H7 (cell line): ENCODE data around the gene SORCS2. TPM values are rescaled to one million over a fixed set of nuclear protein-coding genes. Genes with fewer than 3 reads are reported as not detected.

ENCODE experiments used
- DNase-seq: peaks from one replicate; pipeline ENCODE4 v3.0.0; 2012
- H3K27me3 ChIP-seq: 2 replicates; pipeline ENCODE4 v1.6.0; 2011; ENCODE audit warnings: mild to moderate bottlenecking, low read length; ENCODE audit not compliant: control insufficient read depth, insufficient read depth
- H3K36me3 ChIP-seq: replicated peaks from 2 replicates; pipeline ENCODE4 v1.5.1; 2011; ENCODE audit warnings: low read length; ENCODE audit not compliant: control insufficient read depth, insufficient read depth
- H3K4me3 ChIP-seq: 2 replicates; pipeline ENCODE4 v1.5.1; 2011; ENCODE audit warnings: low read depth, mild to moderate bottlenecking, control low read depth, low read length, moderate library complexity; ENCODE audit not compliant: insufficient read depth
- total RNA-seq: library from RNA; depleted of rRNA; stranded (reverse); fragments of >200 nt; shearing (Covaris generic); gene quantifications from 2 replicates; pipeline ENCODE4 v1.2.3, GENCODE V29; 2014

The SORCS2 gene
- total RNA-seq, 1 experiment from 2014 or later = 2.0 TPM

DNA sequence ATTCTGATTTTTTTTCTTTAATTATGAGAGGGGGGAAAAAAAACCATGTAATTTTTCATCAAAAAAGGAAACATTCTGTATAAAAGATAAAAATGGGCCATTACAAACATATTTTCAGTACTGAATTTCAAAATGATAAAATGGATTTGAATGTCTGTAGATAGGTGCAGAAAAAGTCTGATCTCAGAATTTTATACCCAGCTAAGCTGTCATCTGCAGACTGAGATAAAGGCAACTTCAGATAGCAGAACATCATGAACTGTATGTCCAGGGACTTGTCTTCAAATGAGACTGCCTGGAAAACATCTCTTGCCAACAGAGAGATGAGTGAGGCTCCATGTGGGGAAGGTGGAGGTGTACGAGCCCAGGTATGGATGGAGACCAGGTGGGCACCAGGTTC is 360.9 kb downstream of the SORCS2 start:
- H3K4me3 ChIP-seq = no peak overlapping the region
- DNase-seq = no peak
- no peaks in the 10 kb centered on the region for H3K27me3 ChIP-seq
- H3K36me3 ChIP-seq = no peaks in the 10 kb centered on the region

DNA sequence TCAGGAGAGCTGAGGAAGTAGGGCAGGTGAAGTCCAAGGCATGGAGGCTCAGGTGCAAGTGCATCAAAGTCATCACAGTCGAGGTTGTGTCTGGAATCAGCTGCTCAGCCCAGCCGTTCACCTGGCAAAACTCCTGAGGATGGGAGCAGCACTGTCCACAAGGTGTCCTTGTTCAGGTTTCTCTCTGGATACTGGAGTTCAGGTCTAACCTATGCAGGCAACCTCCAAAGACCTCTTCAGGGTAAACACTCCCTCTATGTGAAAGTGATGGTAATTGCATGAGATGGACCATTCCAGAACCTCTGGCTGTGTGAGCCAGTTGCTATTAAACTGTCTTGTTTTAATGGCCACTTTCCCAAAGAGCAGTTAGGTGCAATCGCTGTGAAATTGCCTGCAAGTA is 362.6 kb downstream of the SORCS2 start:
- peak; percentile 73 for DNase-seq
- no peaks in the 10 kb centered on the region for H3K36me3 ChIP-seq
- no peak overlapping the region for H3K4me3 ChIP-seq
- no peaks in the 10 kb centered on the region for H3K27me3 ChIP-seq

DNA sequence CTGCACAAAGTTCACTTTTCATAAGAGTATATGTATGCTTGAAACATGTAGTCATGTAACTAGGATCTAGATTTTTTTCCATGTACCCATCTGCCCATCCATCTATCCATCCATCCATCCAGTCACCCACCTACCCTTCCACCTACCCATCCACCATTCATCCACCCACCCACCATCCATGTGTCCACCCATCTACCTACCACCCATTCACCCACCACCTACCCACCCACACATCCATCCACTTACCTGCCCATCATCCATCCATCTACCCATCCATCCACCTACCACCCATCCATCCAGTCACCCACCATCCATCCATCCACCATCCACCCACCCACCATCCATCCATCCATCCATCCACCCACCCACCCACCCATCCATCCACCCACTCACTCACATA is 364.2 kb downstream of the SORCS2 start:
- Histone ChIP-seq H3K27me3 (no peaks in the 10 kb centered on the region), H3K36me3 (no peaks in the 10 kb centered on the region), H3K4me3 (no peak overlapping the region)
- DNase-seq = no peak

DNA sequence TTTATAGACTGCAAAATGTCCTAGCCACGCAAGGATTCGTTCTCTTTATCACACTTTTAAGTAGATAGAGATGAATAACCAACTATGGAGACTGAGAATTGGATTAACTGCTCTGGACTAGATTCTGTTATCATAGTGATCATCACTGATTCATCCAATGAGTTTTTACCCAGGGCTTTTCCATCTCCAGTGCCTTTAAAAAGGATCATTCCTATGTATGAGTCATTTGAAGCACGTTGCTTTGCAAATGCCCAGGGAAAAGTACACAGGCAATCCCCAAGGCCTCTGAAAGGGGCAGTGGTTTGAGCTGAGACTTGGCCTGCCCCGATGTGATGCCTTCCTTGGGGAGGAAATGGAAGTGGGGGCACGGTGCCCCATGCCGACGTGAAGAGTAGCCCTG is 365.1 kb downstream of the SORCS2 start:
- no peak overlapping the region for H3K4me3 ChIP-seq

DNA sequence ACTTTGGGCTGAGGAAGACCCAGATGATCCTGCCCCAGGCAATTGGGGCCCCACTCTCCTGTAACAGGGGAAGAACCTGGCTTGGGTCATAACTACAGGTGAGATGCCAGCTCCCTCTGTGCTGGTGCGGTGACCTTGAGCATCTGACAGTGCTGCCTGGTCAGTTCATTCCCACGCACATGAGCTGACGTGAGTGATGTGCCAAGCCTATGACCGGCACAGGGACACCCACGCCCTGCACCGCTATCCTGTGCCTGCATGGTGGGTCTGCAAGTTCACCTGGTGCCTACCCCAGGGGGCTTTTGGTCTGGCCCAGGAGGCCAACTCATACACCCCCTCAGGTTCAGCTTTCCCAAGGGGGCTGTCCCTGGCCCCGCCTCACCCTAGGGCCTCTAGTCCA is 366.1 kb downstream of the SORCS2 start:
- Histone ChIP-seq H3K36me3 (no peaks in the 10 kb centered on the region), H3K4me3 (no peak overlapping the region)

More for the DNA sequence above, 365.1 kb downstream of the SORCS2 start:
- Histone ChIP-seq H3K27me3 (no peaks in the 10 kb centered on the region), H3K36me3 (no peaks in the 10 kb centered on the region)
- DNase-seq = no peak

DNA sequence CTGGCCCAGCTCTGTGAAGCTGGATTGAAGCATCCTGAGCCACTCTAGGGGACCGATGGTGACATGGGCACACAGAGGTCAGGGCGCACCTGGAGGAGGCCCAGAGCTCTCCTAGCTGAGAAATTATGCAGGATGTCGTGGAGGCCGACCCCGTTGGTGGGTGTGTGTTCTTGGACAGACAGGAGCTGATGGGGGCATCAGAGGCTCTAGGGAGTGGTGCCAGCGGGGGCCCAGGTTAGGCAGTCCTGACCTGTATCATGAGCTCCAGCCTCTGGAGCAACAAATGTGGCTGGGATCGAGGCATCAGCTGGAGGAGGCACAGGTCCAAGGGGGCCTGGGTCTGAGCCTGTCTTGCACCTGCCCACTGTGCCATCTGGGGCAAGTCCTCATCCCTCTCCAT is 367.0 kb downstream of the SORCS2 start:
- no peak for DNase-seq
- no peaks in the 10 kb centered on the region for H3K27me3 ChIP-seq
- H3K4me3 ChIP-seq = no peak overlapping the region
- H3K36me3 ChIP-seq = no peaks in the 10 kb centered on the region

More for the DNA sequence above, 366.1 kb downstream of the SORCS2 start:
- DNase-seq = no peak
- no peaks in the 10 kb centered on the region for H3K27me3 ChIP-seq

DNA sequence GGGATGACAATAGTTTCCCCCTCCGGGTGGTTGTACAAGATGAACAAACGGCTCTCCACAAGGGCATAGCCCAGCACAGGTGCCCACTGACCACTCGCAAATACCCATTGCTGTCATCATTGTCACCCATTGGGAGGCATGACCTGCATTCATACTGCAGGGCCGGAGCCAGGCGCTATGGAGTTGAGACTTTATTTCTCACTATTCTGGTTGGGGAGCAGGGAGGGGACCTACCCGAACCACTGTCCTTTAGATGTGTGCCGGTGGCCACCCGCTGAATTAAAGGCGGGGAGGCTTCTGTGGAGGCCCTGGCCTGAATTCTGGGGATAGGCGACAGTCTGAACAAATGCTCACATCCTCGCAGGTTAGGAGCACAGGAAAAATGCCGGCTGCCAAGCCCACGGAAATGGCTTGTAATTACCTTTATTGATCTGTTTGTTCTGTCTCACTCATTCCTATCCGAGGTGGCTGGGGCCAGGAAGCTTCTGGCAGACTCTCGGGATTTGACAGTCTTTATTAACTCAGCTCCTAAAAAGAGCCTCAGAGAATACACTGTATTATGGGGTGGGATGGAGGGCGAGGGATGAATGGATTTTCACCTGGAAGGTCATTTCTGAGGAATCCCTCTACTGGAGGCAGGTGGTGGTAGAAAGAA is 367.5 kb downstream of the SORCS2 start:
- Histone ChIP-seq H3K36me3 (no peaks in the 10 kb centered on the region), H3K27me3 (no peaks in the 10 kb centered on the region), H3K4me3 (no peak overlapping the region)
- DNase-seq = no peak

DNA sequence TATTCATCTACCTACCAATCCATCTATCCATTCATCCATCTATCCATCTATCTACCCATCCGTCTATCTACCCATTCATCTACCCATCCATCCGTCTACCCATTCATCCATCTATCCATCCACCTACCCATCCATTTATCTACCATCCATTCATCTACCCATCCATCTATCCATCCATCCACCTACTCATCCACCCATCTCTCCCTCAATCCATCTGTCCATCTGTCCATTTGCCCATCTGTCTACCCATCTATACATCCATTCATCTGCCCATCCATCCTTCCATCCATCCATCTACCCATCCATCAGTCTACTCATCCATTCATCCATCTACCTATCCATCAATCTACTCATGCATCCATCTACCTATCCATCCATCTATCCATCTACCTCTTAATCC is 369.2 kb downstream of the SORCS2 start:
- DNase-seq = no peak
- H3K27me3 ChIP-seq = no peaks in the 10 kb centered on the region
- H3K36me3 ChIP-seq = no peaks in the 10 kb centered on the region
- no peak overlapping the region for H3K4me3 ChIP-seq

DNA sequence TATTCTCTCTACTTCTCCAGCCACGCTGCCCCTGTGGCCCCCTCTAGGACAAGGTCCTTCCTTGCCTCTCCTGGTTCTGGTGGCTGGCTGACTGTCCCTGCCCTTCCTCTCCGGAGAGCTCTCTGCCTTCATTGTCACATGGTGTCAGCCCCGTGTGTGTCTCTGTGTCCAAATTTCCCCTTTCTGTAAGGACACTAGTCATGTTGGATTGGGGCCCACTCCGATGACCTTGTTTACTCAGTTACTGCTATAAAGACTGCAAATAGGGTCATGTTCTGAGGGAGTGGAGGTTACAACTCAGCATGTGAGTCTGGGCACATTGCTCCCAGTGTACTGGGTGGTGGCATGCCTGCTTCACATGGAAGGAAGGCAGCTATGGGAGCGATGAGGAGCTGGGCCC is 371.9 kb downstream of the SORCS2 start:
- no peak overlapping the region for H3K4me3 ChIP-seq
- no peaks in the 10 kb centered on the region for H3K36me3 ChIP-seq
- no peak for DNase-seq
- H3K27me3 ChIP-seq = no peaks in the 10 kb centered on the region

DNA sequence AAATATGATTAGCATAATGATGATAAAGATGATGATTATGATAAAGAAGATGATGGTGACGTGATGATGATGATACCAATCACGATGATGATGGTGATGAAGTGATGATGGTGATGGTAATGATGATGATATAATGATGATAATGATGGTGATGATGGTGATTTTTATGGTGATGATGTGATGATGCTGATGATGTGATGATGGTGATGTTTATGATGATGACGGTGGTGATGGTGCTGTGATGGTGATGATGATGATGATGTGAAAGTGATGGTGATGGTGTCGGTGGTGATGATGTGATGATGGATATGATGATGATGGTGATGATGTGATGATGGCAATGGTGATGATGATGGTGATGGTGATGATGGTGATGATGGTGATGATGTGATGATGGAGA is 373.1 kb downstream of the SORCS2 start:
- H3K27me3 ChIP-seq = no peaks in the 10 kb centered on the region
- no peaks in the 10 kb centered on the region for H3K36me3 ChIP-seq
- H3K4me3 ChIP-seq = no peak overlapping the region
- DNase-seq = no peak

DNA sequence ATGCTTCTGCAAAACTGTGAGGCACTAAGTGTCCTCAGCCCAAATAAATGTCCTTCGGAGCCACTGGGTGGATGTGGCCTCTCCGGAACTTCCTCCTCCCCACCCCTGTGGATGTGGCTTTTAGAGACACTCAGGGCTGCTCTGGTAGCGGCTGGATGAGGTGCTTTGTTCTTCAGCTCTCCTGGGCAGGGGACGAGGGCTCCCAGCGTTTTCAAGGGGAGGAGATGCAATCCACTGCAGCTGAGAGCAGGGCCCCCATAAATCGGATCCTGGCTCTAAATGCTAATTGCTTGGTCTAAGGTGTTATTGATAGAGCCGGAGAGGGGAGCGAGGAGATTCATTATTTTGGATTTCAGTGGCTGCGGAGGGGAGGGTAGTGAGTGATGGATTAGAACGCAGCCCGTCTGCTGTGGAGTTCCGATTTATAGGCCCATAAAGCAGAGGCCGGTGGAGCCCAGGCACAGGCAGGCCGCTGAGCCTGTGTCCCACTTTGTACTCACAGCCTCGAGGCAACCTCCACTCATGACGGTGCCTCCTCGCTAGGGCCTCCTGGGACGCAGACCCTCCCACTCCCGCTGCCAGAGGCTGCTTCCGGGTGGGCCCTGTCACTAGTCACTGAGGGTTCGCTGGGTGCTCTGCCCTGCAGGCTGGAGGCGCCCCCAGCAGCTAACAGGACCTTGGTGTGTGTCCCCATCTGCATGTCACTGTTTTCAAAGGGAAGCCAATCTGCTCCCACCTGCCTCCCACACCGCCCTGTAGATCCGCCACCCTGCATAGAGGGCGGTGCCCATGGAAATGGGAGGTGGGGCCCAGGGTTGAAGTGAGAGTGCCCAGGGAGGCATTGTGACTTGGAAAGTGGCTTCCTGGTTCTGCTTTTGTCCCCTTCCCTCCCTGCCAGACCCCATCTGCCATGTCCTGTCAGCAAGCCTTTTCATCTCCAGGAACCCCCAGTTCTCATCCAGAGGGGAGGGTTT is 377.8 kb downstream of the SORCS2 start:
- Histone ChIP-seq H3K27me3 (no peaks in the 10 kb centered on the region), H3K4me3 (no peak overlapping the region), H3K36me3 (no peaks in the 10 kb centered on the region)
- DNase-seq = peak; percentile 60

DNA sequence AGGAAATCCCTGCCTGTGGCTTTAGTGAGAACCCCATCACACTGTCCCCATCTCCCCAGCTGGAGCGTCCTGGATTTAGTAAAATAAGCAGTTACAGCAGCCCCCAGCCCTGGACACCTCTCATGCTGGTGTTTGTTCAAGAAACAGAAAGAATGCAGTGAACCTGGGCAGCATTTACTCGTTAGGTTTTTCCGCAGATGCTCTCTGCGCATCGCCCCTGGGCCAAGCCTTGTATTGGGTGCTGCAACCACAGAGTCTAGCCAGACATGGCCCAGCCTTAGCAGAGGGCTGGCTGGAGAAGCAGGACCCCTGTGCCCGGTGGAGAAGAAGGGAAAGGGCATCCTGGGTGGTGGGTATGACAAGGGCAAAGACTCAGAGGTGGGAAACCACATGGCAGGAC is 378.7 kb downstream of the SORCS2 start:
- H3K36me3 ChIP-seq = no peaks in the 10 kb centered on the region
- no peak overlapping the region for H3K4me3 ChIP-seq
- H3K27me3 ChIP-seq = no peaks in the 10 kb centered on the region
- no peak for DNase-seq

DNA sequence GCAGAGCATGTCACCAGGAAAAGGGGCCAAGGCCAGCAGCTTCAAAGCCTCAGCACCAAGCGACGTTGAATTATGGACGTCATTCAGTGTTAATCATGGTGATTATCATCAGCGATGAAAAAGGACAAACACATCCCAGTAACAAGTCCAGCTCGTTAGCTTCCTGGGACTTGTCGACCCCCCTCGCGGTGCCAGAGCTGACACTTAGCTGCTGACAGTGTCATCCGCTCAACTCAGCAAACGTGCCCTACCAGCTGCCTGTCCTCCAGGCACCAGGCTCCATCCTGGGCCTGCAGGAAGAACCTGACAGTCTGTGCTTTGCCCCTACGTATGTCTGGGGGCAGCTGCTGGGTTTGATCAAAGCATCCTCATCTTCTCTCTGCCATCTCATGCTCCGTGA is 379.4 kb downstream of the SORCS2 start:
- no peak for DNase-seq
- no peaks in the 10 kb centered on the region for H3K27me3 ChIP-seq
- H3K36me3 ChIP-seq = no peaks in the 10 kb centered on the region
- no peak overlapping the region for H3K4me3 ChIP-seq

DNA sequence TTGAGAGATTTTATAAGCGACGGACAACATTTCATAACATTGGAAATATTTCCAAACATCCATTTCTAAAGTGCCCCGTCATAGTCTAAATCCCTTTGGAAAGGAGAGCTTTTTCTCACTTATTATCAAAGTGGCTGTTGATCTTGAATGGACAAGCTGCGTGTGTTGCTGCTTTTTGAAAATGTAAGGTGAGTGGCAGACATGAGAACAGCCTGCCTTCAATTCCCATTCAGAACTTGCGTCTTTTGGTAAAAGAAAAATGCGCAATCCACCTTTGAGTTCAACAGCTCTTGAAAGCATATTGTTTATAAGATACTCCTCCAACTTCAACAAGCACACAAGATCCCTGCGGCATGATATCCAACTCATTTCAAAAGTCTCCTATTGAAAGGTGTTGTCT is 380.6 kb downstream of the SORCS2 start:
- no peak overlapping the region for H3K4me3 ChIP-seq
- H3K36me3 ChIP-seq = no peaks in the 10 kb centered on the region
- H3K27me3 ChIP-seq = no peaks in the 10 kb centered on the region
- DNase-seq = no peak

DNA sequence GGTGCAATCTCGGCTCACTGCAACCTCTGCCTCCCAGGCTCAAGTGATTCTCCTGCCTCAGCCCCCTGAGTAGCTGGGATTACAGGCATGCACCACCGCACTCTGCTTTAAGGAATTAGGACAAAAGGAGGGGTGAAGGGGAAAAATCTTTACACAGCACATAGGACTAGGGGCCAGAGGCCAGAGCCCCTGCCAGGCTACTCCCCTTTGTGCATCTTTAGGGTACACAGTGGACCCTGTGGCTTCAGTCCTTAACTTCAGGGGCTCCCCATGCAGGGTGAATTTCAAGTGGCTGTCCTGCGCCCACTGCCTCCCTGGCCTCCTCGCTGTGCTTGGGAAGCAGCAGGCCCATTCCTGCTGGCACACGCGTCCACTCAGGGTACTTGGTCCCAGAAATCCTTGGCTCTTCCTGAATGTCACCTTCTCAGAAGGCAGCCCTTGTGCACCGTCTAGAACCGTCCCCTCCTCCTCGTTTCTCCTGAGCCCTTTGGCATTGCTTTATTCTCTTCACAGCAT is 381.3 kb downstream of the SORCS2 start:
- no peaks in the 10 kb centered on the region for H3K27me3 ChIP-seq
- no peak overlapping the region for H3K4me3 ChIP-seq
- H3K36me3 ChIP-seq = no peaks in the 10 kb centered on the region
- DNase-seq = no peak
